Thyroid gland (tissue), 4 donors: ENCODE results near the gene TMEM107. TPM values are rescaled to one million over a fixed set of nuclear protein-coding genes. Genes with fewer than 3 reads are reported as not detected.
A peak's percentile ranks its signal among the peaks of the same experiment; 100 is the strongest.

Source experiments
- DNase-seq, 2 donors: peaks; one replicate each; pipeline ENCODE4 v3.0.0-alpha.2; 2019
- H3K27ac ChIP-seq, 3 donors: fragments of 200-600 bp; sonication (generic); 1 replicate in 2 of 3; 2 replicates in 1 of 3; pipeline ENCODE4 v1.5.1; 2016 to 2019; ENCODE audit warnings: mild to moderate bottlenecking in 1 of 3, moderate library complexity in 1 of 3
- H3K27me3 ChIP-seq: fragments of 200-600 bp; sonication (generic); one replicate; pipeline ENCODE4 v1.5.1; 2019
- H3K36me3 ChIP-seq, 2 donors: fragments of 200-600 bp; sonication (generic); one replicate each; pipeline ENCODE4 v1.5.1; 2016 to 2019
- H3K4me1 ChIP-seq, 2 donors: fragments of 200-600 bp; sonication (generic); one replicate each; pipeline ENCODE4 v1.5.1; 2017 to 2019
- H3K4me3 ChIP-seq, 3 donors: fragments of 200-600 bp; sonication (generic); replicated peaks in 1 of 3; 1 replicate in 2 of 3; 2 replicates in 1 of 3; pipeline ENCODE4 v1.5.1; 2016; ENCODE audit warnings: mild to moderate bottlenecking in 1 of 3
- H3K9me3 ChIP-seq: fragments of 200-600 bp; sonication (generic); one replicate; pipeline ENCODE4 v1.5.1; 2017
- CTCF ChIP-seq, 6 experiments: fragments of 200-600 bp in 3 of 6; fragments of 450-650 bp in 3 of 6; sonication (generic) in 3 of 6; IDR thresholded peaks; one replicate each; pipeline ENCODE4 v1.5.1; 2016 to 2019; ENCODE audit warnings: antibody characterized with exemption in 6 of 6, mild to moderate bottlenecking in 2 of 6, inconsistent platforms in 1 of 6, moderate library complexity in 1 of 6
- POLR2A ChIP-seq, 2 donors: fragments of 450-650 bp; IDR thresholded peaks; one replicate each; pipeline ENCODE4 v1.6.1; 2017; ENCODE audit warnings: antibody characterized with exemption in 2 of 2, mild to moderate bottlenecking in 2 of 2, moderate library complexity in 1 of 2
- WGBS, 2 donors: methylation state at CpG; one replicate each; pipeline ENCODE4 v1.1.5; 2017; 5-methylcytosine and 5-hydroxymethylcytosine counted together
- intact Hi-C: fragments of 100-400 bp; cut with DNase I; formaldehyde crosslinking; loops from one replicate; pipeline ENCODE4 v1.15.1; 2023
- total RNA-seq, 4 donors: library from RNA; depleted of rRNA; stranded (reverse); fragments of >200 nt; gene quantifications; one replicate each; pipeline ENCODE4 v1.2.3, GENCODE V29; 2016

Gene TMEM107
- total RNA-seq, 4 donors from 2014 or later, result 19.7 to 34.7 (median 32.2) TPM

GRCh38 chr17:8145811-8146210 lies 30.4 kb downstream of the TMEM107 start:
- DNase-seq, result no peak
- Histone ChIP-seq H3K27me3 (no peaks in the 10 kb centered on the region), H3K4me3 (no peak overlapping the region), H3K27ac (peak overlapping the region in 2 of 3 donors; percentile 11 to 70), H3K36me3 (peaks cover 100% of the 10 kb centered on the region in 2 donors), H3K4me1 (peaks cover 10 to 14% of the 10 kb centered on the region in 2 donors), H3K9me3 (no peaks in the 10 kb centered on the region)
- intact Hi-C loops, result loop anchor here (10.0 kb wide), 1 partner anchor 301 kb away; no protein-coding TSS in a partner anchor
- 94 to 99% methylated on average over 9 to 11 of the region's 12 CpGs for WGBS, 2 donors
- no peak for TF ChIP-seq CTCF (IDR thresholded peaks at IDR 0.05)
- TF ChIP-seq POLR2A (IDR thresholded peaks at IDR 0.05), result no peak

GRCh38 chr17:8144401-8145231 lies 31.6 kb downstream of the TMEM107 start:
- peaks cover 4 to 18% of the 10 kb centered on the region in 2 donors for H3K4me1 ChIP-seq
- TF ChIP-seq CTCF (IDR thresholded peaks at IDR 0.05) (no peak), POLR2A (IDR thresholded peaks at IDR 0.05) (no peak)
- no peaks in the 10 kb centered on the region for H3K9me3 ChIP-seq
- no peak overlapping the region for H3K4me3 ChIP-seq
- H3K27me3 ChIP-seq, result no peaks in the 10 kb centered on the region
- DNase-seq, result no peak
- H3K36me3 ChIP-seq, result peaks cover 100% of the 10 kb centered on the region in 2 donors
- no peak overlapping the region for H3K27ac ChIP-seq
- intact Hi-C loops, result loop anchor here (10.0 kb wide), 1 partner anchor 300 kb away; no protein-coding TSS in a partner anchor
- WGBS, 2 donors, result 85 to 91% methylated on average over 3 to 5 of the region's 15 CpGs

GRCh38 chr17:8143581-8144400 lies 32.4 kb downstream of the TMEM107 start:
- TF ChIP-seq CTCF (IDR thresholded peaks at IDR 0.05) (no peak), POLR2A (IDR thresholded peaks at IDR 0.05) (no peak)
- DNase-seq, result no peak
- intact Hi-C loops, result loop anchor here (10.0 kb wide), 1 partner anchor 299 kb away; no protein-coding TSS in a partner anchor
- Histone ChIP-seq H3K27ac (no peak overlapping the region), H3K36me3 (peaks cover 93 to 97% of the 10 kb centered on the region in 2 donors), H3K27me3 (no peaks in the 10 kb centered on the region), H3K4me3 (no peak overlapping the region), H3K9me3 (no peaks in the 10 kb centered on the region), H3K4me1 (peaks cover 10 to 25% of the 10 kb centered on the region in 2 donors)
- 92% methylated on average over 21 to 22 of the region's 22 CpGs for WGBS, 2 donors

- intact Hi-C loops, result loop anchor here (10.0 kb wide), 1 partner anchor 298 kb away; no protein-coding TSS in a partner anchor
- 91 to 93% methylated on average over 8 to 14 of the region's 15 CpGs for WGBS, 2 donors
- peaks cover 15 to 30% of the 10 kb centered on the region in 2 donors for H3K4me1 ChIP-seq
- no peak for DNase-seq
- H3K27me3 ChIP-seq, result no peaks in the 10 kb centered on the region
- no peak overlapping the region for H3K27ac ChIP-seq
- H3K4me3 ChIP-seq, result no peak overlapping the region
- TF ChIP-seq POLR2A (IDR thresholded peaks at IDR 0.05) (no peak), CTCF (IDR thresholded peaks at IDR 0.05) (no peak)
- no peaks in the 10 kb centered on the region for H3K9me3 ChIP-seq
- peaks cover 86 to 89% of the 10 kb centered on the region in 2 donors for H3K36me3 ChIP-seq
These were observed 33.1 kb downstream of the TMEM107 start for GRCh38 chr17:8142887-8143580.
